Measurements from ENCODE around the gene MIOS. TPM values are rescaled to one million over a fixed set of nuclear protein-coding genes. Genes with fewer than 3 reads are reported as not detected.

MIOS gene
- total and polyA plus RNA-seq, 9 of the 15 experiments (the other 6 are each of a cell fraction or from before 2014, with no cell fraction given): 7.8 to 47.8 (median 30.6) TPM

GRCh38 chr7:7554021-7554432 is 12.7 kb upstream of the MIOS start:
- Histone ChIP-seq H3K4me1 (replicated peaks in 1 of 2; ENCODE audit: control insufficient read depth in 2 of 2, insufficient read depth in 2 of 2, low read length in 2 of 2) (peaks cover 0 to 4% of the 10 kb centered on the region in 2 experiments; a peak in 1 of 5 replicates), H3K9me3 (replicated peaks; ENCODE audit: control insufficient read depth, insufficient read depth, low read depth, low read length) (no peaks in the 10 kb centered on the region), H2AFZ (ENCODE audit: low read depth, low read length) (no peak overlapping the region), H3K27me3 (ENCODE audit: control insufficient read depth in 2 of 2, insufficient read depth in 2 of 2, low read length in 2 of 2) (peaks cover 0 to 9% of the 10 kb centered on the region in 2 experiments; a peak in 2 of 5 replicates), H3K36me3 (ENCODE audit: control insufficient read depth, insufficient read depth, low read length) (no peaks in the 10 kb centered on the region), H3K4me2 (ENCODE audit: insufficient read depth, low read length) (no peak overlapping the region), H4K20me1 (replicated peaks; ENCODE audit: control insufficient read depth, insufficient read depth, low read length) (0 out of 2 replicates have a peak, but pooled peaks cover 4% of the 10 kb centered on the region), H3K9ac (ENCODE audit: insufficient read depth in 1 of 2, low read depth in 2 of 2, low read length in 2 of 2) (no peak overlapping the region), H3K27ac (ENCODE audit: extremely low read depth, low read depth, low read length) (no peak overlapping the region), H3K9me1 (ENCODE audit: control insufficient read depth, insufficient read depth, low read length) (no peaks in the 10 kb centered on the region), H3K79me2 (ENCODE audit: control insufficient read depth, insufficient read depth, low read length) (no peaks in the 10 kb centered on the region), H3K4me3 (no peak overlapping the region)
- in situ Hi-C loops (cut with MboI): no loop called here
- no peak for ATAC-seq
- DNase-seq (ENCODE audit: extremely low read depth in 1 of 4, low spot score in 3 of 4): no peak
- intact Hi-C loops (cut with micrococcal nuclease): no loop called here
- ChIA-PET CTCF (ENCODE audit: low intra/inter-chr PET ratio) (no interaction called here), POLR2A (interaction anchor here (0.8 kb wide), 1 partner anchor 10 kb away, joined by 3 read pairs; no protein-coding TSS in a partner anchor)
- no TSS peak for BruUV-seq (replicated peaks)
- WGBS (ENCODE audit: insufficient coverage, low coverage, missing lambda C conversion rate): 33% methylated on average over 5 of the region's 5 CpGs
- TF ChIP-seq ZNF324 (CRISPR knock-in tag; IDR thresholded peaks at IDR 0.05): no peak
- no peak for TF ChIP-seq CAMTA2 (CRISPR knock-in tag; conservative IDR thresholded peaks at IDR 0.05)
- TF ChIP-seq, protein P1, sequence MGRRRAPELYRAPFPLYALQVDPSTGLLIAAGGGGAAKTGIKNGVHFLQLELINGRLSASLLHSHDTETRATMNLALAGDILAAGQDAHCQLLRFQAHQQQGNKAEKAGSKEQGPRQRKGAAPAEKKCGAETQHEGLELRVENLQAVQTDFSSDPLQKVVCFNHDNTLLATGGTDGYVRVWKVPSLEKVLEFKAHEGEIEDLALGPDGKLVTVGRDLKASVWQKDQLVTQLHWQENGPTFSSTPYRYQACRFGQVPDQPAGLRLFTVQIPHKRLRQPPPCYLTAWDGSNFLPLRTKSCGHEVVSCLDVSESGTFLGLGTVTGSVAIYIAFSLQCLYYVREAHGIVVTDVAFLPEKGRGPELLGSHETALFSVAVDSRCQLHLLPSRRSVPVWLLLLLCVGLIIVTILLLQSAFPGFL (CRISPR knock-in tag; IDR thresholded peaks at IDR 0.05): no peak
- TF ChIP-seq ZC3H11A (IDR thresholded peaks at IDR 0.05; ENCODE audit: low read depth, low read length): no peak
- no peak for TF ChIP-seq ZNF717 (CRISPR knock-in tag; IDR thresholded peaks at IDR 0.05)
- no peak for TF ChIP-seq RHOXF2B (CRISPR knock-in tag; conservative IDR thresholded peaks at IDR 0.05)
- TF ChIP-seq HMG20A (CRISPR knock-in tag; conservative IDR thresholded peaks at IDR 0.05): no peak
- no peak for TF ChIP-seq JUNB (CRISPR knock-in tag; conservative IDR thresholded peaks at IDR 0.05)
- no peak for TF ChIP-seq RUNX1 (IDR thresholded peaks at IDR 0.05; ENCODE audit: low read depth)
- no peak for TF ChIP-seq GTF2F1 (IDR thresholded peaks at IDR 0.05; ENCODE audit: low read depth, low read length)
- no peak for TF ChIP-seq FOXK1 (CRISPR knock-in tag; IDR thresholded peaks at IDR 0.05; ENCODE audit: borderline replicate concordance)
- no peak for TF ChIP-seq ZNF217 (CRISPR knock-in tag; IDR thresholded peaks at IDR 0.05)
- FAIRE-seq: no peak

Measured in K562 (cell line).